Measurements from ENCODE around the gene PATJ.
"Not testable (repeated sequence)": the region's sequence is repeated elsewhere in the genome, so short reads cannot be mapped to it uniquely, and the experiment has no call there.

The PATJ gene

GRCh38 chr1:61950418-61950817 is 208.1 kb downstream of the PATJ start:
- intact Hi-C loops (cut with micrococcal nuclease), result no loop called here
- H3K27ac Mint-ChIP-seq, result no peak overlapping the region

GRCh38 chr1:61951731-61952580 is 209.7 kb downstream of the PATJ start:
- Mint-ChIP-seq H3K9me3 (no peaks in the 10 kb centered on the region), H3K27me3 (no peaks in the 10 kb centered on the region), H3K27ac (no peak overlapping the region), H3K4me1 (ENCODE audit: low read depth) (no peaks in the 10 kb centered on the region), H3K36me3 (ENCODE audit: low read depth) (no peaks in the 10 kb centered on the region), H3K4me3 (no peak overlapping the region)
- intact Hi-C loops (cut with micrococcal nuclease), result no loop called here

More at GRCh38 chr1:61950418-61950817, 208.1 kb downstream of the PATJ start:
- no peaks in the 10 kb centered on the region for H3K27me3 Mint-ChIP-seq
- no peaks in the 10 kb centered on the region for H3K36me3 Mint-ChIP-seq (ENCODE audit: low read depth)
- no peaks in the 10 kb centered on the region for H3K4me1 Mint-ChIP-seq (ENCODE audit: low read depth)
- no peak overlapping the region for H3K4me3 Mint-ChIP-seq
- H3K9me3 Mint-ChIP-seq, result no peaks in the 10 kb centered on the region

- Mint-ChIP-seq H3K4me1 (ENCODE audit: low read depth) (no peaks in the 10 kb centered on the region), H3K4me3 (no peak overlapping the region)
Measured at GRCh38 chr1:61952675-61953074, 210.4 kb downstream of the PATJ start.

GRCh38 chr1:61953076-61953789 is 211.0 kb downstream of the PATJ start:
- Mint-ChIP-seq H3K4me3 (no peak overlapping the region), H3K36me3 (ENCODE audit: low read depth) (no peaks in the 10 kb centered on the region), H3K27me3 (no peaks in the 10 kb centered on the region), H3K4me1 (ENCODE audit: low read depth) (no peaks in the 10 kb centered on the region), H3K27ac (no peak overlapping the region), H3K9me3 (no peaks in the 10 kb centered on the region)
- intact Hi-C loops (cut with micrococcal nuclease), result no loop called here

More at GRCh38 chr1:61952675-61953074, 210.4 kb downstream of the PATJ start:
- no peaks in the 10 kb centered on the region for H3K27me3 Mint-ChIP-seq
- intact Hi-C loops (cut with micrococcal nuclease), result no loop called here
- no peaks in the 10 kb centered on the region for H3K36me3 Mint-ChIP-seq (ENCODE audit: low read depth)
- no peaks in the 10 kb centered on the region for H3K9me3 Mint-ChIP-seq
- no peak overlapping the region for H3K27ac Mint-ChIP-seq

- H3K27me3 Mint-ChIP-seq, result no peaks in the 10 kb centered on the region
- H3K27ac Mint-ChIP-seq, result no peak overlapping the region
- H3K4me1 Mint-ChIP-seq (ENCODE audit: low read depth), result no peaks in the 10 kb centered on the region
- H3K9me3 Mint-ChIP-seq, result no peaks in the 10 kb centered on the region
- H3K4me3 Mint-ChIP-seq, result no peak overlapping the region
- intact Hi-C loops (cut with micrococcal nuclease), result no loop called here
- no peaks in the 10 kb centered on the region for H3K36me3 Mint-ChIP-seq (ENCODE audit: low read depth)
Measured at GRCh38 chr1:61953790-61954150, 211.5 kb downstream of the PATJ start.

GRCh38 chr1:61955261-61955660 is 213.0 kb downstream of the PATJ start:
- H3K27me3 Mint-ChIP-seq, result no peaks in the 10 kb centered on the region
- no peak overlapping the region for H3K4me3 Mint-ChIP-seq
- H3K4me1 Mint-ChIP-seq (ENCODE audit: low read depth), result no peaks in the 10 kb centered on the region
- H3K36me3 Mint-ChIP-seq (ENCODE audit: low read depth), result no peaks in the 10 kb centered on the region
- H3K9me3 Mint-ChIP-seq, result no peaks in the 10 kb centered on the region
- intact Hi-C loops (cut with micrococcal nuclease), result no loop called here
- no peak overlapping the region for H3K27ac Mint-ChIP-seq

- H3K9me3 Mint-ChIP-seq, result no peaks in the 10 kb centered on the region
- intact Hi-C loops (cut with micrococcal nuclease), result no loop called here
- H3K27me3 Mint-ChIP-seq, result no peaks in the 10 kb centered on the region
- H3K4me3 Mint-ChIP-seq, result no peak overlapping the region
- no peaks in the 10 kb centered on the region for H3K4me1 Mint-ChIP-seq (ENCODE audit: low read depth)
- no peaks in the 10 kb centered on the region for H3K36me3 Mint-ChIP-seq (ENCODE audit: low read depth)
- H3K27ac Mint-ChIP-seq, result no peak overlapping the region
Measured at GRCh38 chr1:61956016-61956645, 213.9 kb downstream of the PATJ start.

- H3K9me3 Mint-ChIP-seq, result no peaks in the 10 kb centered on the region
- intact Hi-C loops (cut with micrococcal nuclease), result no loop called here
- no peak overlapping the region for H3K4me3 Mint-ChIP-seq
- no peaks in the 10 kb centered on the region for H3K36me3 Mint-ChIP-seq (ENCODE audit: low read depth)
- no peak overlapping the region for H3K27ac Mint-ChIP-seq
- no peaks in the 10 kb centered on the region for H3K27me3 Mint-ChIP-seq
- H3K4me1 Mint-ChIP-seq (ENCODE audit: low read depth), result no peaks in the 10 kb centered on the region
Measured at GRCh38 chr1:61956784-61957183, 214.5 kb downstream of the PATJ start.

- Mint-ChIP-seq H3K27me3 (no peaks in the 10 kb centered on the region), H3K4me1 (ENCODE audit: low read depth) (no peaks in the 10 kb centered on the region), H3K4me3 (no peak overlapping the region), H3K36me3 (ENCODE audit: low read depth) (no peaks in the 10 kb centered on the region), H3K27ac (no peak overlapping the region), H3K9me3 (no peaks in the 10 kb centered on the region)
- intact Hi-C loops (cut with micrococcal nuclease), result no loop called here
Measured at GRCh38 chr1:61961009-61961408, 218.7 kb downstream of the PATJ start.

GRCh38 chr1:61962631-61963030 is 220.4 kb downstream of the PATJ start:
- no peaks in the 10 kb centered on the region for H3K27me3 Mint-ChIP-seq
- no peaks in the 10 kb centered on the region for H3K4me1 Mint-ChIP-seq (ENCODE audit: low read depth)
- no peak overlapping the region for H3K27ac Mint-ChIP-seq
- H3K9me3 Mint-ChIP-seq, result no peaks in the 10 kb centered on the region
- no peak overlapping the region for H3K4me3 Mint-ChIP-seq
- H3K36me3 Mint-ChIP-seq (ENCODE audit: low read depth), result no peaks in the 10 kb centered on the region
- intact Hi-C loops (cut with micrococcal nuclease), result no loop called here

- H3K4me1 Mint-ChIP-seq (ENCODE audit: low read depth); H3K4me3 Mint-ChIP-seq; H3K27ac Mint-ChIP-seq; H3K36me3 Mint-ChIP-seq (ENCODE audit: low read depth); H3K9me3 Mint-ChIP-seq; intact Hi-C loops (cut with micrococcal nuclease); H3K27me3 Mint-ChIP-seq: not testable (repeated sequence)
Measured at GRCh38 chr1:61966450-61967225, 224.4 kb downstream of the PATJ start.

- no peaks in the 10 kb centered on the region for H3K9me3 Mint-ChIP-seq
- no peaks in the 10 kb centered on the region for H3K36me3 Mint-ChIP-seq (ENCODE audit: low read depth)
- no peaks in the 10 kb centered on the region for H3K4me1 Mint-ChIP-seq (ENCODE audit: low read depth)
- intact Hi-C loops (cut with micrococcal nuclease), result no loop called here
- H3K4me3 Mint-ChIP-seq, result no peak overlapping the region
- no peak overlapping the region for H3K27ac Mint-ChIP-seq
- no peaks in the 10 kb centered on the region for H3K27me3 Mint-ChIP-seq
Measured at GRCh38 chr1:61967750-61968149, 225.5 kb downstream of the PATJ start.

- intact Hi-C loops (cut with micrococcal nuclease), result no loop called here
- Mint-ChIP-seq H3K36me3 (ENCODE audit: low read depth) (no peaks in the 10 kb centered on the region), H3K4me1 (ENCODE audit: low read depth) (no peaks in the 10 kb centered on the region), H3K4me3 (no peak overlapping the region), H3K27ac (no peak overlapping the region), H3K9me3 (no peaks in the 10 kb centered on the region), H3K27me3 (no peaks in the 10 kb centered on the region)
Measured at GRCh38 chr1:61968869-61969268, 226.6 kb downstream of the PATJ start.
